NCI-H1930 (cell line): ENCODE results near the gene EHD2.
"Not testable (repeated sequence)": the region's sequence is repeated elsewhere in the genome, so short reads cannot be mapped to it uniquely, and the experiment has no call there.

ENCODE experiments used
- DNase-seq, 2 experiments: peaks; one replicate each; lab custom pipeline; 2025; lab: John Stamatoyannopoulos, UW

The EHD2 gene

GRCh38 chr19:47713046-47714021, at the start of gene EHD2:
Gene EHD2 (plus strand): TSS chr19:47713422. CDS start chr19:47716613, 3,191 bp downstream.
- DNase-seq: peak; percentile 24 to 88

- DNase-seq: no peak
These were observed 49.7 kb upstream of the EHD2 start for GRCh38 chr19:47663435-47663910.

DNA sequence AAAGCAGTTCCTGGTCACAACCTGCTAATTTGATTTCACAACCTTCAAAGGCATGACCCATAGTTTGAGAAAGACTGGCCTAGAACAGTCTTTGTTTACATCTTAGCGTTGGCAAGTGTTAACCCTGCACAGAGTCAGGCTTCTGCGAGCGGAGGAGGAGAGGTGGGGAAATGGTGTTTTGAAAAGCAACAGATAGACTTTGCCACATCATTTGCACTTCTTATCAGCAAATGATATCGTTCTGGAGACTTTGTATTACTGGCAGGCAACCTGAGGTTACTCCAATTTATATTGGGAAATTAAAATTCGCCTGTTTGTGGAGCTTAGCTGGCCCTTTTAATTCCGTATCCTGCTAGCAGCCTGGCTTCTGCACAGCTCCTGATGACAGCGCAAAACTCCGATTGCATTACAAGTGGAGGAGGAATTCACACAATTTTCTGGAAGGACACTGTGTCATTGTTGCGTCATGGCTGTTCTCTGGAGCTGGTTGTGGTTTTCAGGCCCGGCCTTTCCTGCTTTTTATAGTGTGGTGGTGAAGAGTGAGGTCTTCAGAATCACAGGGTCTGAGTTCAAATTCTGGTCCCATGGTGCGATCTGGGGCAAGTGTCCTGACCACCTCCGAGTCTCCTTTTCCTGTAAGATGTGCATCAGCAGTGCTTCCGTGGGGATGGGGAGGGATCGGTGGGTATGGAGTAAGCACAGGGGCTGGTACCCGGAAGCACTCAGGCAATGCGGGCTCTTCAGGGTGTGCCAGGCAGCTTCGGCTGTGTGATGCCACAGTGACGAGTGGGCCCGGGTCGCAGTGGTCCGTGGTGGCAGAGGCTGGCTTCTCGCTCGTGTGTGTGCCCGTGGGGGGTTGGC, 49.1 kb upstream of the EHD2 start:
- DNase-seq: no peak

DNA sequence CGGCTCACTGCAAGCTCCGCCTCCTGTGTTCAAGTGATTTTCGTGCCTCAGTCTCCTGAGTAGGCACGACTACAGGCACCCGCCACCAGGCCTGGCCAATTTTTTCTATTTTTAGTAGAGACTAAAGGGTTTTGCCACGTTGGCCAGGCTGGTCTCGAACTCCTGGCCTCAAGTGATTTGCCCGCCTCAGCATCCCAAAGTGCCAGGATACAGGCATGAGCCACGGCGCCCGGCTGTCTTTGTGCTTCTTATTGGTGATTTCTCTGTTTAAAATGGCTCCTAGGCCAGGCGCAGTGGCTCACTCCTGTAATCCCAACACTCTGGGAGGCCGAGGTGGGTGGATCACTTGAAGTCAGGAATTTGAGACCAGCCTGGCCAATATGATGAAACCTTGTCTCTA, 44.7 kb upstream of the EHD2 start:
- not testable (repeated sequence) for DNase-seq

DNA sequence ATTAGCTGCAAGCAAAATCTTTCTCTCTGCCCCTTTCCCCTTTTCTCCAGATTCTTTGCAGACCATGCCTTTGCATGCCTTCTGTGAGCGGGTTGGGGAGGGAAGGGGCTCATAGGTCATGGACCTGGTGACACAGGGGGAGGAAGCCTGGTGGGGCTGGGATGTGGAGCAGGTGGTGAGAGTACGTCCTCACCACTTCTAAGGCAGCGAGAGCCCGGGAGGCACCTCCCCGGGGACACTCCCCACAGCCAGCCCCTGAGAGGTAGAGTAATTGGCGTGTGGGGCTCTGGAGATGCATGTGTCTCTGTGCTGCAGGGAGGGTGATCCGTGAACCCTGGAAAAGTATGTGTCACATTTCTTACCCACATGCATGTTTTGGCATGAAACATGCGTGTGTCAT, 42.5 kb upstream of the EHD2 start:
- DNase-seq: no peak

DNA sequence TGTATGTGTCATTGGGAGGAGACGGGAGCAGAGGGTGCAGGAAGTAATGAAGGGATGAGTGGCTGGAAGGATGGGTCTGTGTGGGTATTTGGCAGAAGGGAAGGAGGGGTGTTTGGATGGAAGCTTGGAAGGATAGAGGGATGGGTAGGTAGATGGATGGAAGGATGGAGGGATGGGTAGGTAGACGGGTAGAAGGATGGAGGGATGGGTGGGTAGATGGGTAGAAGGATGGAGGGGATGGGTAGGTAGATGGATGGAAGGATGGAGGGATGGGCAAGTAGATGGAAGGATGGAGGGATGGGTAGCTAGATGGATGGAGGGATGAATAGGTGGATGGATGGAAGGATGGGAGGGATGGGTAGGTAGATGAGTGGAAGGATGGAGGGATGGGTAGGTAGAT, 41.7 kb upstream of the EHD2 start:
- DNase-seq: no peak

GRCh38 chr19:47673426-47673825, 39.8 kb upstream of the EHD2 start:
- no peak for DNase-seq

DNA sequence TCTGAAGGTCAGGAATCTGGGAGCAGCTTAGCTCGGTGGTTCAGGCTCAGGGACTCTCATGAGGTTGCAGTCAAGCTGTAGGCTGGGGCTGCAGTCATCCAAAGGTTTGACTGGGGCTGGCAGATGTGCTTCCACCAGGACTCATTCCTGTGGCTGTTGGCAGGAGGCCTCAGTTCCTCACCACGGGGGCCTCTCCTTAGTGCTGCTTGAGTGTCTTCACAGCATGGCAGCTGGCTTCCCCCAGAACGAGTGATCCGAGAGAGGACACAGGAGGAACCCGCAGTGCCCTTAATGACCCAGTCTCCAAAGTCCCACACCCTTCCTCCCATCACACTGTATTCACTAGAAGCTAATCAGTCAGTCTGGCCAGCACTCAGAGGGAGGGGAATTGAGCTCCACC, 38.7 kb upstream of the EHD2 start:
- DNase-seq: no peak

GRCh38 chr19:47675271-47675670, 38.0 kb upstream of the EHD2 start:
- no peak for DNase-seq

DNA sequence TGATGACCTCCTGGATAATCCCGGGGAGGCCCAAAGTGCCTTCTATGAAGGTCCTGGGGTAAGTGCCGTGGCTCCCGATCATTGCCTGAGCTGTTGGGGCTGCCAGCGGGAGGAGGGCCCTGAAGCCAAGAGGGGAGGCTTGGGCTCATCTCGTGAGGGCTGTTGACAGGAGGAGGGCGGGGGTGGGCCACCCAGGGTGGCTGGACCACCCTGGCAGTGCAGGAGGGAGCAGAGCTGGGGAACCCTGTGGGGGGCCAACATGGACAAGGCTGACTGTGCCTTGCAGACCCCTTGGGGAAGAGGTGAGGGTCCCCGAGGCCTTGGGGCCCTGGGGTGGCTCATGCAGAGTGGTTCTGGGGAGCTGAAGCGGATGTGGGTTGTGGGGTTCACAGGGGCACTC, 37.4 kb upstream of the EHD2 start:
- DNase-seq: no peak

- DNase-seq: no peak
These were observed 36.4 kb upstream of the EHD2 start for GRCh38 chr19:47676811-47677210.

DNA sequence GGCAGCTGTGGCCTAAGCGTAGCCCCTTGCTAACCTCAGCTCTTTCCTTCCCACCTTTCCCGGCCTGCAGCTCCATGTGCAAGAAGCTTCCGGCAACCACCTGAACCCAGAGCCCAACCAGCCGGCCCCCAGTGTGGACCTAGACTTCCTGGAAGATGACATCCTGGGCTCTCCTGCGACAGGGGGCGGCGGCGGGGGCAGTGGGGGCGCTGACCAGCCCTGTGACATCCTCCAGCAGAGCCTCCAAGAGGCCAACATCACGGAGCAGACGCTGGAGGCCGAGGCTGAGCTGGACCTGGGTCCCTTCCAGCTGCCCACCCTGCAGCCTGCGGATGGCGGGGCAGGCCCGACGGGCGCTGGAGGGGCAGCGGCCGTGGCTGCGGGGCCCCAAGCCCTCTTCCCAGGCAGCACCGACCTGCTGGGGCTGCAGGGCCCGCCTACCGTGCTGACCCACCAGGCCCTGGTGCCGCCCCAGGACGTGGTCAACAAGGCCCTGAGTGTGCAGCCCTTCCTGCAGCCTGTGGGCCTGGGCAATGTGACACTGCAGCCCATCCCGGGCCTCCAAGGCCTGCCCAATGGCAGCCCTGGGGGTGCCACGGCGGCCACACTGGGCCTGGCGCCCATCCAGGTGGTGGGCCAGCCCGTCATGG, 33.8 kb upstream of the EHD2 start:
- DNase-seq: no peak

GRCh38 chr19:47679922-47680857, 33.0 kb upstream of the EHD2 start:
- no peak for DNase-seq

DNA sequence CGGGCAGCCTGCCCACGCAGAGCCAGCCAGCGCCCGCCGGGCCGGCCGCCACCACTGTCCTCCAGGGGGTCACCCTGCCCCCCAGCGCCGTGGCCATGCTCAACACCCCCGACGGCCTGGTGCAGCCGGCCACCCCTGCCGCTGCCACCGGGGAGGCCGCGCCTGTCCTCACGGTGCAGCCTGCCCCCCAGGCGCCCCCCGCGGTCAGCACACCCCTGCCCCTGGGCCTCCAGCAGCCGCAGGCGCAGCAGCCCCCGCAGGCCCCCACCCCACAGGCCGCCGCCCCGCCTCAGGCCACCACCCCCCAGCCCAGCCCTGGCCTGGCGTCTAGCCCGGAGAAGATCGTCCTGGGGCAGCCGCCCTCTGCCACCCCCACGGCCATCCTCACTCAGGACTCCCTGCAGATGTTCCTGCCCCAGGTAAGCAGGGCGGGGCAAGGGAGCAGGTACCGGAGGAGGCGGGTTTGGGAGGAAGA, 32.3 kb upstream of the EHD2 start:
- no peak for DNase-seq

- no peak for DNase-seq
These were observed 31.8 kb upstream of the EHD2 start for GRCh38 chr19:47681388-47681787.

DNA sequence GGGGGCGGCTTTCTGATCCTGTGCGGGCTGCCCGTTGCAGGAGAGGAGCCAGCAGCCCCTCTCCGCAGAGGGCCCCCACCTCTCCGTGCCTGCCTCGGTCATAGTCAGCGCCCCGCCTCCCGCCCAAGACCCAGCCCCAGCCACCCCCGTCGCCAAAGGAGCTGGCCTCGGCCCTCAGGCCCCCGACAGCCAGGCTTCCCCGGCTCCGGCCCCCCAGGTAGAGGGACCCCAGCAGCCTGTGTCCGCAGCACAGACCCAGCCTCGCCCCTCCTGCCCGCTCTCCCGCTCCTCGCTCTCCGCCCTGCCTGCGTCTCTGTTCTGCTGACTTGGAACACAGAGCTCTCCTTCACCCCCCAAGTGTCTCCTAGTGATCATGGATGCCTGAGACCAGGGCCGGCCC, 31.3 kb upstream of the EHD2 start:
- DNase-seq: no peak

- no peak for DNase-seq
These were observed 30.3 kb upstream of the EHD2 start for GRCh38 chr19:47682939-47683338.

GRCh38 chr19:47686679-47687450, 26.4 kb upstream of the EHD2 start:
- no peak for DNase-seq

- DNase-seq: no peak
These were observed 25.3 kb upstream of the EHD2 start for GRCh38 chr19:47687906-47688305.

DNA sequence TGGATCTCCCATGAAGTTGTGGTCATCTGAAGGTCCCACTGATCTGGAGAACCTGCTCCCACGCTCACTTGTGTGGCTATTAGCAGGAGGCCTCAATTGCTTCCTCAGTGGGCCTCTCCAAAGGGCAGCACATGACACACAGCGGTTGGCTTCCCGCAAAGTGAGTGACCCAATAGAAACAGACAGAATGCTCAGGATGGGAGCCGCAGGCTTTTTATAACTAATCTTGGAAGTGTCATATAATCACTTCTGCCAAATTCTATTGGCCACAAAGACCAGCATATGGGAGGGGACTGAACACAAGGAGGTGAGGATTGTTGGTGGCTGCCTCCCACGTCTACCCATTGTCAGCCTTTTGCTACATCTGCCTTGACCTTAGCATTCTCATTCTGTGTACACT, 22.1 kb upstream of the EHD2 start:
- no peak for DNase-seq
